Stimulated activated CD8-positive, alpha-beta memory T cell treated with anti-CD3 and anti-CD28 coated beads, Interleukin-15, amount 100 ng/mL, for 4 hours (primary cell): ENCODE data around the gene ARMH4.

Experiments
- DNase-seq, 2 donors: peaks; one replicate each; pipeline ENCODE4 v3.0.0-alpha.2; 2020; ENCODE audit warnings: low read depth in 2 of 2

The ARMH4 gene

GRCh38 chr14:57962325-57963035 lies 189.5 kb downstream of the ARMH4 start:
- no peak for DNase-seq

- no peak for DNase-seq
Measured at GRCh38 chr14:57961786-57962060, 190.3 kb downstream of the ARMH4 start.

- DNase-seq: no peak
Measured at GRCh38 chr14:57960946-57961785, 190.8 kb downstream of the ARMH4 start.

- no peak for DNase-seq
Measured at GRCh38 chr14:57957441-57957840, 194.6 kb downstream of the ARMH4 start.
